Testis (tissue), 3 donors: Measurements from ENCODE around the gene RAB11FIP3. TPM values are rescaled to one million over a fixed set of nuclear protein-coding genes. Genes with fewer than 3 reads are reported as not detected.

Experiments used
- DNase-seq: peaks from one replicate; pipeline ENCODE4 v3.0.0-alpha.2; 2019
- H3K27ac ChIP-seq, 2 donors: fragments of 200-600 bp; sonication (generic); one replicate each; pipeline ENCODE4 v1.5.1; 2019
- H3K27me3 ChIP-seq: fragments of 200-600 bp; sonication (generic); one replicate; pipeline ENCODE4 v1.5.1; 2019
- H3K36me3 ChIP-seq: fragments of 200-600 bp; sonication (generic); one replicate; pipeline ENCODE4 v1.5.1; 2017; ENCODE audit warnings: low read depth; ENCODE audit errors: missing control alignments
- H3K4me1 ChIP-seq: fragments of 200-600 bp; sonication (generic); one replicate; pipeline ENCODE4 v1.5.1; 2019
- H3K4me3 ChIP-seq, 2 donors: fragments of 200-600 bp; sonication (generic); one replicate each; pipeline ENCODE4 v1.5.1; 2017 to 2019
- H3K9me3 ChIP-seq: fragments of 200-600 bp; sonication (generic); one replicate; pipeline ENCODE4 v1.5.1; 2017
- POLR2A ChIP-seq: fragments of 450-650 bp; IDR thresholded peaks from one replicate; pipeline ENCODE4 v1.6.1; 2017; ENCODE audit warnings: antibody characterized with exemption, mild to moderate bottlenecking, moderate library complexity
- WGBS, 2 donors: methylation state at CpG; one replicate each; pipeline ENCODE4 v1.1.5; 2018; 5-methylcytosine and 5-hydroxymethylcytosine counted together
- intact Hi-C: fragments of 100-400 bp; cut with DNase I; formaldehyde crosslinking; loops from one replicate; pipeline ENCODE4 v1.15.1; 2023; ENCODE audit warnings: low total_unique reads
- polyA plus RNA-seq: library from polyadenylated mRNA; stranded (reverse); fragments of 350-450 nt; fragmentation: Illumina TruSeq; extraction: RNeasy Lipid Tissue Mini Kit (QIAGEN cat#74804); gene quantifications from one replicate; pipeline ENCODE4 v1.2.3, GENCODE V29; 2014; ENCODE audit warnings: low read depth, low replicate concordance; ENCODE audit not compliant: insufficient read depth
- total RNA-seq, 2 donors: library from RNA; depleted of rRNA; stranded (reverse); fragments of >200 nt; gene quantifications; one replicate each; pipeline ENCODE4 v1.2.3, GENCODE V29; 2016
- TF ChIP-seq, protein P1 (sequence below), 3 experiments: fragments of 450-650 bp in 2 of 3; fragments of 200-600 bp in 1 of 3; sonication (generic) in 1 of 3; IDR thresholded peaks; one replicate each; pipeline ENCODE4 v1.5.1; 2016 to 2019; ENCODE audit warnings: antibody characterized with exemption in 3 of 3, mild to moderate bottlenecking in 2 of 3, moderate library complexity in 1 of 3

The RAB11FIP3 gene
- total and polyA plus RNA-seq, 3 donors from 2014 or later, result 61.7 to 186 (median 166) TPM

- intact Hi-C loops, result no loop called here
- H3K4me3 ChIP-seq, result no peak overlapping the region
- no peaks in the 10 kb centered on the region for H3K27me3 ChIP-seq
- no peaks in the 10 kb centered on the region for H3K9me3 ChIP-seq
- no peak overlapping the region for H3K27ac ChIP-seq
- H3K36me3 ChIP-seq, result no peaks in the 10 kb centered on the region
- DNase-seq, result no peak
- peaks cover 51% of the 10 kb centered on the region for H3K4me1 ChIP-seq
- 37 to 46% methylated on average over 14 to 33 of the region's 35 CpGs for WGBS, 2 donors
- TF ChIP-seq, protein P1, sequence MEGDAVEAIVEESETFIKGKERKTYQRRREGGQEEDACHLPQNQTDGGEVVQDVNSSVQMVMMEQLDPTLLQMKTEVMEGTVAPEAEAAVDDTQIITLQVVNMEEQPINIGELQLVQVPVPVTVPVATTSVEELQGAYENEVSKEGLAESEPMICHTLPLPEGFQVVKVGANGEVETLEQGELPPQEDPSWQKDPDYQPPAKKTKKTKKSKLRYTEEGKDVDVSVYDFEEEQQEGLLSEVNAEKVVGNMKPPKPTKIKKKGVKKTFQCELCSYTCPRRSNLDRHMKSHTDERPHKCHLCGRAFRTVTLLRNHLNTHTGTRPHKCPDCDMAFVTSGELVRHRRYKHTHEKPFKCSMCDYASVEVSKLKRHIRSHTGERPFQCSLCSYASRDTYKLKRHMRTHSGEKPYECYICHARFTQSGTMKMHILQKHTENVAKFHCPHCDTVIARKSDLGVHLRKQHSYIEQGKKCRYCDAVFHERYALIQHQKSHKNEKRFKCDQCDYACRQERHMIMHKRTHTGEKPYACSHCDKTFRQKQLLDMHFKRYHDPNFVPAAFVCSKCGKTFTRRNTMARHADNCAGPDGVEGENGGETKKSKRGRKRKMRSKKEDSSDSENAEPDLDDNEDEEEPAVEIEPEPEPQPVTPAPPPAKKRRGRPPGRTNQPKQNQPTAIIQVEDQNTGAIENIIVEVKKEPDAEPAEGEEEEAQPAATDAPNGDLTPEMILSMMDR (IDR thresholded peaks at IDR 0.05), result no peak
- no peak for TF ChIP-seq POLR2A
Observed at GRCh38 chr16:565419-566330, 140.2 kb downstream of the RAB11FIP3 start.

- WGBS, 2 donors, result 12 to 36% methylated on average over 19 to 26 of the region's 26 CpGs
- Histone ChIP-seq H3K27ac (peak within 1 kb of the TSS; percentile 29 to 71), H3K4me1 (peaks cover 53% of the 10 kb centered on the region), H3K27me3 (no peaks in the 10 kb centered on the region), H3K36me3 (no peaks in the 10 kb centered on the region), H3K9me3 (no peaks in the 10 kb centered on the region), H3K4me3 (no peak within 1 kb of the TSS)
- intact Hi-C loops, result no loop called here
- TF ChIP-seq POLR2A, result no peak
- TF ChIP-seq, protein P1 (IDR thresholded peaks at IDR 0.05), result no peak
- DNase-seq, result peak; percentile 92
Observed at GRCh38 chr16:566475-567372, 141.3 kb downstream of the RAB11FIP3 start, which contains the start of gene NHLRC4. NHLRC4 (plus strand) TSS chr16:567005; CDS start chr16:568048, 1,043 bp downstream.

GRCh38 chr16:567373-568256 is 142.2 kb downstream of the RAB11FIP3 start:
- peaks cover 53% of the 10 kb centered on the region for H3K4me1 ChIP-seq
- H3K4me3 ChIP-seq, result no peak overlapping the region
- H3K9me3 ChIP-seq, result no peaks in the 10 kb centered on the region
- no peaks in the 10 kb centered on the region for H3K36me3 ChIP-seq
- 63 to 67% methylated on average over 2 to 34 of the region's 35 CpGs for WGBS, 2 donors
- no peak for DNase-seq
- TF ChIP-seq, protein P1 (IDR thresholded peaks at IDR 0.05), result no peak
- TF ChIP-seq POLR2A, result no peak
- H3K27ac ChIP-seq, result peak overlapping the region; percentile 29 to 71
- intact Hi-C loops, result no loop called here
- H3K27me3 ChIP-seq, result no peaks in the 10 kb centered on the region
